HG03064 (cell line): ENCODE data around the gene SPG7.

ENCODE experiments used
- ATAC-seq: cut with Tn5 transposase; IDR thresholded peaks from one replicate; pipeline ENCODE4 v1.9.1; 2021; ENCODE audit warnings: low read depth; ENCODE audit not compliant: unreplicated experiment

SPG7 gene

DNA sequence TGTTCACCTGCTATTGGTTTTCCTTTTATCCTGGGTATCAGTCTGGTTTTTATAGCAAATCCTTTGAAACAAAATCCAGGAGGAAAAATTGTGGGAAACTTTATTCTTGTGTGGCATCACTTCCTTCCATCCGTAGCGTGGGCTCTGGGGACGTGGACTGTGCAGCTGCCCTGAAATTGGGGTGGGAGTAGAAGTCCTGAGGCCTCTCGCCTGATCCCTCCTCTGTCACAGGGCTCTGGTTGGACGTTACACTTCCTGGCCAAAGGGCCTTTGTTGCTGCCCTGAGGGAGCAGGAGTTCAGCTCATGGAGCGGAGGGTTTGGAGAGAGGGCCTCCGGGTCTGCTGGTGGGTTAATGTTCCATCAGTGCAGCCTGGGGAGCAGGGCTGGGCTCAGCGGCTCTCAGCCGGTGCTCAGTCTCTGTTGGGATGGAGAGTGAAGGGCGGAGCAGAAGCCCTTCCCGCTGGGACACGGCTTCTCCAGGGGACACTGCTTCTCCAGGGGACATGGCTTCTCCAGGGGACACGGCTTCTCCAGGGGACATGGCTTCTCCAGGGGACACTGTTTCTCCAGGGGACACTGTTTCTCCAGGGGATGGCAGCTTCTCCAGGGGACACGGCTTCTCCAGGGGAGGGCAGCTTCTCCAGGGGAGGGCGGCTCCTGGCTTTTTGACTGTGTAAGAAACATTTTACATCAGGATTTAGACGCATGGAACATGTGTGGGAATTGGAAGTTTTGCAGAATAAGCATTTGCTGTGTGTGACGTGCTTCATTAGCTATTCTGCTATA lies 37.0 kb downstream of the SPG7 start:
- no peak for ATAC-seq

DNA sequence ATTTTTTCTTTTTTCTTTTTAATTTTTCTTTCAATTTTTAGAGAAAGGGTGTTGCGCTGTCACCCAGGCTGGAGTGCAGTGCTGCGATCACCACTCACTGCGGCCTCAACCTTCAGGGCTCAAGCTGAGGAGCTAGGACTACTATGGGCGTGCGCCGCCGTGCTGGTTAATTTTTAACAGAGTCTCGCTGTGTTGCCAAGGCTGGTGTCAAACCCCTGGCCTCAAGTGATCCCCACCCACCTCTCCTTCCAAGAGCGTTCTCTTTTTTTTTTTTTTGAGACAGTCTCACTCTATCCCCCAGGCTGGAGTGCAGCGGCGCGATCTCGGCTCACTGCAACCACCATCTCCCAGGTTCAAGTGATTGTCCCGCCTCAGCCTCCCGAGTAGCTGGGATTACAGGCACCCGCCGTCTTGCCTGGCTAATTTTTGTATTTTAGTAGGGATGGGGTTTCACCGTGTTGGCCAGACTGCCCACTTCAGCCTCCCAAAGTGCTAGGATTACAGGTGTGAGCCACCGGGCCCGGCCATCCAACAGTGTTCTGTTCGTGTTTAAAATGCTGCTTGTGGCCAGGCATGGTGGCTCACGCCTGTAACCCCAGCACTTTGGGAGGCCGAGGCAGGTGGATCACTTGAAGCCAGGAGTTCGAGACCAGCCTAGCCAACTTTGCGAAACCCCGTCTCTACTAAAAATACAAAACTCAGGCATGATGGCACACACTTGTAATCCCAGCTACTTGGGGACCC lies 37.8 kb downstream of the SPG7 start:
- no peak for ATAC-seq

DNA sequence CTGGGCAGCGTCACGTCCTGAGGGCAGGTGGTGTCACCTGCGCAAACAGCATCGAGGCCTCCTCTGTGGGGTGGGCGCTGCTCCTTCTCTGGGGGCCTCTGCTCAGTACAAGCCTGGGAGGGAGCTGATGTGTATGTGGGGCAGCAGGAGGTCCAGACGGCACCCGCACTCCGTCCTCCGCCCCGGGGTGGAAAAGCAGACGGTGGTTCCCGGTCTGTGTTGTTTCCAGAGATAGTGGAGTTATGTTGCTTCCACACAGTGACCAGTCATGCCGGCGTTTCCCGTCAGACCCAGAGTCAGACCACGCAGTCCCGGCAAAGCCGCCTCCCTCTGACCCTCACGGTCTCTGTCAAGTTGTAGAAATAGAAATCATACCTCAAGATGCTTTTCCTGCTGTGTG lies 38.6 kb downstream of the SPG7 start:
- no peak for ATAC-seq

- no peak for ATAC-seq
These were observed 39.1 kb downstream of the SPG7 start for GRCh38 chr16:89547291-89547690.

DNA sequence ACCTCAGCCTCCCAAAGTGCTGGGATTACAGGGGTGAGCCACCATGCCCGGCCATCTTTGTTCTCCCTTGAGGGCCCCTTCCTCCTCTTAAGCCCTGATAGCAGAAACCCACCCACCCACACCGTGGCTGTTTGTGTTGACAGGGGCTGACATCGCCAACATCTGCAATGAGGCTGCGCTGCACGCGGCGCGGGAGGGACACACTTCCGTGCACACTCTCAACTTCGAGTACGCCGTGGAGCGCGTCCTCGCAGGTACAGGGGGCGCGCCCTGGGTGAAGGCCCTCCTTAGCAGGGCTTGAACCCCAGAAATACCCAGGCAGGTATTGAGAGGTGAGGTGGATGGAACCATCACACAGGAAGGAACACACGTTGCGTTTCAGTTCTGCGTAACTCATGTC lies 39.7 kb downstream of the SPG7 start:
- no peak for ATAC-seq

DNA sequence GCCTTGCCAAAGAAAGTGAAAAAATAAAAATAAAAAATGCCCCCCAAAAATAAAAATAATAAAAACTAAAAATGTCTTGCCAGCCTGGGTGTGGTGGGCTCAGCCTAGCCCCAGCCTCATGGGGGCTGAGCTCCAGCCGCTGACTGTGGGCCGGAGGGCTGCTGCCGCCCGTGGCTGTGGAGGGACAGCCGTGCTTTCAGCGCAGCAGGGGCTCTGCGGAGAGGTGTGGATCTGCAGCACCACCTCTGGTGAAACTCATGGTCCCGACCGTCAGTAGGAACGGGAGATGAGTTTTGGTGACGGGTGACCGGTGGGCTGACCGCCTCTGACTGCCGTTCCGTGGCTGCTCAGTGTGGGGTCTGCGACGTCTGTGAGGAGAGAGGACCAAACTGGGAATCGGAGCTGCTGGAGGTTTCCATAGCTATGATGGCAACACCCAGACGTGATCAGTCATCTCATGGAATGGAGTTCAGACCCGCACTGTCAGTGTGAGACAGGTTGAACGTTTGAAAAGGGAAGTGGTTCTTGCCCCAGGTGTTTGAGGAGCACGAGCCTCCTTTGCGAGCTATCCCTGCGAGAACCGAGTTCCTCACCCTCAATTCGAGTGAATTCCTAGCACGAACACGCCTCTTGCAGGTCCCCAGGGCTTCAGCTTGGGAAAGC lies 40.3 kb downstream of the SPG7 start:
- ATAC-seq: no peak

DNA sequence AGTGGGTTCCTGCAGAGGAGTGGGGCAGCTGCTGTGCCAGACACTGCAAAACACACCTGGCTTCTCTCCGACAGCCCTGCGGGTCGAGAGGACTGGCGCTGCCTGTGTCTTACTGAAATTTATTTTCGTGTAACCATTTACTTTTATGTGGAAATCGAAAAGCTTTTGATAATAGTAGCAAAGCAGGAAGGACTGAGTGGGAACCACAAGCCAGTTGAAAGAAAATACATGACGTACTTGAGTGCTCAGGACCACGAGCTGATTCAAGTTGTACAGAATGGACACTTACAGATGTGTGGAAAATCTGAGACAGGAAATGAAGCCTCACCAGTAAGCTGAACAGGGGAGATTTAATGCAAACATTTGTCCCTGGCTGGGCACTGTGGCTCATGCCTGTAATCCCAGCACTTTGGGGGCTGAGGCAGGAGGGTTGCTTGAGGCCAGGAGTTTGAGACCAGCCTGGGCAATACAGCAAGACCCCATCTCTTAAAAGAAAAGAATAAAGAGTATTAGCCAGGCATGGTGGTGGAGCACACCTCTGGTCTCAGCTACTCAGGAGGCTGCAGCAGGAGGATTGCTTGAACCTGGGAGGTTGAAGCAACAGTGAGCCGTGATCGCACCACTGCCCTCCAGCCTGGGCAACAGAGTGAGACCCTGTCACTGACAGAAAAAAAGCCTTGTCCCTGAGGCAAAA lies 41.0 kb downstream of the SPG7 start:
- ATAC-seq: no peak

GRCh38 chr16:89550421-89551007 lies 42.3 kb downstream of the SPG7 start:
- ATAC-seq: no peak

DNA sequence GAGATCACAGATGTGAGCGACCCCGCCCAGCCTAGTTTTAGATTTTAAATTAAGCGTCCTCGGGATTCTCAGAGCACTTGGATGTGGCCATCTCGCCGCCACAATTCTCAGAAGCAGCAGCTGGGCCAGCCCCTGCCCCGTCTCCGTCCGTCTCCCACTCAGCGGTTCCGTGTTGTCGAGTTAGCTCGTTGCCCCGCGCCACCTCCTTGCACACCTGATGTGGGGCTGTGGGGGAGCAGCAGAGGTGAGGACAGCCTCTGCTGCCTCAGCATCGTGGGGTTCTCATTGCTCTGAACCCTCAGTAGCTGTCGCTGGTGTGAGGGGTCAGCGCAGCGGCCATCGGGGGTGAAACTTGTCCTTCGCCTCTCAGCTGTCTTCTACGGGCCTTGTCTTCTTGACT lies 44.1 kb downstream of the SPG7 start:
- ATAC-seq: no peak

DNA sequence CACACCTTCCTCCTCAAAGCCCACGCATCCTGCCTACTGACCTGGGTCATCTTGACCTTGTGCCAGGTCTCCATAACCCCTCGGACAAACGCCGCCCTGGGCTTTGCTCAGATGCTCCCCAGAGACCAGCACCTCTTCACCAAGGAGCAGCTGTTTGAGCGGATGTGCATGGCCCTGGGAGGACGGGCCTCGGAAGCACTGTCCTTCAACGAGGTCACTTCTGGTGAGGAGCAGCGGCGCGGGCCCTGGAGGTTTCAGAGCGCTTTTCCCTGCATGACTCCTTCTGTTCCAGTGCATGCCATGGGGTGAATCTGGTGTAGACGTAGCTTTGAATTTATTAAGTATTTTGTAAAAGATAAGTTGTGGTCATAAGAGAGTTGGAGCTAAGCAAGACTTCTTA lies 44.7 kb downstream of the SPG7 start:
- ATAC-seq: no peak

DNA sequence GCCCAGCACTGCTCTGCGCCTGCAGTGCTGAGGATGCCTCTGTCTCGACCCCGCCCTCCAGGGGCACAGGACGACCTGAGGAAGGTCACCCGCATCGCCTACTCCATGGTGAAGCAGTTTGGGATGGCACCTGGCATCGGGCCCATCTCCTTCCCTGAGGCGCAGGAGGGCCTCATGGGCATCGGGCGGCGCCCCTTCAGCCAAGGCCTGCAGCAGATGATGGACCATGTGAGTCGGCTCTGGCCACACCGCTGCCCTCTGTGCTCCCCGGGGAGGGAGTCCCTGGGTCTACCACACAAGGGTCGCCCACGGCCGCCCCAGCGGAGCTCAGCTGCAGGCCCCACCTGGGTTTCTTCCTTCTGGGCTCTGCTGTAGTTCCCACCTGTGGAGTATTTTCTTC lies 45.5 kb downstream of the SPG7 start:
- no peak for ATAC-seq

DNA sequence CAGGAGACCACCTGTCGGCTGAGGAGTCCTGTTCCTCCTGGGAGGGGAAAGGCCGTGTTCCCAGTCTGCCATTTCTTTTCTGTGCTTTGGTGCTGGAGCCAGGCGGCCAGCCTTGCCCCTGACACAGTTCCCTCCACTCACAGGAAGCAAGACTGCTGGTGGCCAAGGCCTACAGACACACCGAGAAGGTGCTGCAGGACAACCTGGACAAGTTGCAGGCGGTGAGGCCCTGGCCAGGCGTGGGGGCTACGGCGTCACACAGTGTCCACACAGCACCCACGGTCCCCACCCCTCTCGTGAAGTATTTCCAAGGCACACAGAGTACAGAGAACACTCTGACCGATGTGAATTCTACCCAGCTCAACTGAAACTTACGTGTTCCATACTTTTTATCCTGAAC lies 46.1 kb downstream of the SPG7 start:
- no peak for ATAC-seq

- no peak for ATAC-seq
These were observed 47.1 kb downstream of the SPG7 start for GRCh38 chr16:89555265-89555664.

DNA sequence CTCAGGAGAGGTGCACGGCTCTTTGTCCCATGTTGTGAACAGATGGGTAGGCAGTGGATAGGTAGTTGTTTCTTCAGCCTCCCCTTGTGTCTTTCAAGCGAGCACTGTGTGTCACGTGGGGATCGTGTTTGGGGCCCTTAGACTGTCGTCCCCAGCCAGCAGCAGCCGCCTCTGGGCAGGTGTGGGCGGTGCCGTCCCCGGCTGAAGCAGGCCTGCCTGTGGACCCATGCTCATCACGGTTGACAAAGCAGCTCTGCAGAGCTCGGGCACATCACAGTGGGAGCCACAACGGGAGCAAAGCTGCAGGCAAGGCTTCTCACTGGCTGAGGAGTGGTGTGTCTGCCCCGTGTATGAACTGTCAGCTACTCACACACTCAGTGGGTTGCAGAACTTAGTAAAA lies 47.6 kb downstream of the SPG7 start:
- no peak for ATAC-seq

- no peak for ATAC-seq
These were observed 48.8 kb downstream of the SPG7 start for GRCh38 chr16:89556750-89557689.

- no peak for ATAC-seq
These were observed 49.7 kb downstream of the SPG7 start for GRCh38 chr16:89557690-89558490.

DNA sequence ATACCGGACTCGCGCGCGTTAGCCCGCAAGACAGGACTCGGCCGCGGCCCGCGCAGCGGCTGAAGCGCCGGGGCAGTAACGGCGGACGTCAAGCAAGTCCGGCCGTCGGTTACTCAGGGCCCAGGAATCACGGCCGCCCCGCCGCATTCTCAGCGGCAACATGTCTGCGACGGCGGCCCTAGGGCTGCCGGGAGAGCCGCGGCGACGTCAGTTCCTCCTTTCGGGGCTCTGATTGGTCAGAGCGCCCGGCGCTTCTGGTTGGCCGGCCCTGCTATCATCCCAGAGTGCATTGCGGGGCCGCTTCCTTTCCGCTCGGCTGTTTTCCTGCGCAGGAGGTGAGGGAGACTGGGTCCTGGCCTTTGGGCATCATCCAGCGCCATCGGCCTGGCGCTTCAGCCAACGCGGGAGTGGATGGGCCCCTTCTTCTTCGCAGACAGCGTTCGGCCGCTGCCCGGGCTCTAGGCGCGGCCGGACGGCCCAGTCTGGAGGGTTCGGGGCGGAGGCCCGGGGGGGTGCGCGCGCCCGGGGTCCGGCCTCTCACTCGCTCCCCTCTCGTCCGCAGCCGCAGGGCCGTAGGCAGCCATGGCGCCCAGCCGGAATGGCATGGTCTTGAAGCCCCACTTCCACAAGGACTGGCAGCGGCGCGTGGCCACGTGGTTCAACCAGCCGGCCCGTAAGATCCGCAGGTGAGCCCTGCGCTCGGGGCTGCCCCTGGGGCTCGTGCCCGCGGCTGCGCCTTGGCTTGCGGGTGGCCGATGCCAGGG lies 52.4 kb downstream of the SPG7 start, which contains the start of gene RPL13:
Gene RPL13 (plus strand): TSS at position 305 of the 764 bp plus-strand sequence. CDS start 278 bp downstream, at position 583.
- peak; percentile 71 for ATAC-seq
